GM21390 (cell line): ENCODE measurements around the gene POTEG.
"Not testable (repeated sequence)": the region's sequence is repeated elsewhere in the genome, so short reads cannot be mapped to it uniquely, and the experiment has no call there.

ENCODE experiments used
- ATAC-seq: cut with Tn5 transposase; IDR thresholded peaks from one replicate; pipeline ENCODE4 v1.9.1; 2021; ENCODE audit not compliant: unreplicated experiment

The POTEG gene

DNA sequence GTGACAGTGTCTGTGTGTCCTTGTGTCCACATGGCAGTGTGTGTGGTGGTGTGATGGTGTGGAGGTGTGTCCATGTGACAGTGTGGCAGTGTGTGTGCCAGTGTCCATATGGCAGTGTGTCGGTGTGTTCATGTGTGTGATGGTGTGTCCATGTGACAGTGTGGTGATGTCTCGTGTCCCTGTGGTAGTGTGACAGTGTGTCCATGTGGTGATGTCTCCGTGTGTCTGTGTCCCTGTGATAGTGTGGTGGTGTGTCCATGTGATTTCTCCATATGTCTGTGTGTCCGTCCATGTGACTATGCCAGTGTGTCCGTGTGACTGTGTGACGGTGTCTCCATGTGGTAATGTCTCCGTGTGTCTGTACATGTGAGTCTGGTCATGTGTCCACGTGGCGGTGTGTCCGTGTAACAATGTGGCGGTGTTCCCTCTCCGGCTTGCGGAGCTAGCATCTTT is 59.7 kb downstream of the POTEG start:
- not testable (repeated sequence) for ATAC-seq

DNA sequence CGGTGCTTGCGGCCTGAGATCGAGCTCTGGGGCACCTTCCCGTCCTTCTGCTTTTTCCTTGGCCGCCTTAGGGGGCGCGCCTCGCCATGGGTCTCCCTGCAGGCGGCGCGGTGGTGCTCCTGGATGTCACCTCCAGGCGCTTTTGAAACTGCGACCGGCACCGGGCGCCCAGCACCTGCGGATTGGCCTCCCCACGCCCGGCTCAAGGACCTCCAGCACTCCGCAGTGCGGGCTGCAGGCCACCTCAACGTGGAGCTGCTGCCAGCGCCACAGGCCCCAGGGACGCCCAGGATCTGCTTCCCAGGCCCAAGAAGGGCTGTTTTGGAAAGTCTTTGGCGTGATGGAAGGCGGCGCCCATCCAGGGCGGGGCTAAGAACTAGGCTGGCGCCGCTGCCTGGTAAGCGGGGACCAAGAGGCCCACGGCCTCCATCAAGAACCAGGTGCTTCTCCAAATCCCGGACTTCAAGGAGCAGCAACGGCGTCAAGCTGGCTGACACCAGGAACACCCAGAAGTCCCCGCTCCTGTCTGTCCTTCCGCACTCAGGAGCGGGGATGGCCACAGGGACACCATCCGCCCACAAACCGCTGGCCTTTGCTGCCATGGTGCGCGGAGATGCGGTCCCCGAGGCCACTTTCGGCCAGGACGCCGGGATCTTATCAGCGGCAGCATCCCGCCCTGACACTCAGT is 61.2 kb downstream of the POTEG start:
- not testable (repeated sequence) for ATAC-seq

DNA sequence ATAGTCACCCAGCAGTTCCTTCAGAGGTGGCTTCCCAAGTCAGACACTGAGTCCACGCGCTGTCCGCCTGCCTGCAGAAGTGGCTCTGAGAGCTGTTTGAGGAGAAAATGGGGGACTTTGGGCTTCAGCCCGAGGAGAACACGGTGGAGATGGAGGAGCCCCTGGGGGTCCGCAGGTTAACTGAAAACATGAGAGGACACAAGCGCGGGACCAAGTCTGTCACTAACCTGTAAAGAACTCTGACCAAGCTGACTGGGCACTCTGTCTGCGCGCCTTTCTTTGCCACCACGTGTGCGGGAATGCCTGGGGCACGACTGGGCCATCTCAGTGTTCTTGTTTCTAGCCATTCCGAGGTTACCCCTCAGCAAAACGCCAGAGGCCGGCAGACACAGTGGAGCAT is 62.4 kb downstream of the POTEG start:
- not testable (repeated sequence) for ATAC-seq

DNA sequence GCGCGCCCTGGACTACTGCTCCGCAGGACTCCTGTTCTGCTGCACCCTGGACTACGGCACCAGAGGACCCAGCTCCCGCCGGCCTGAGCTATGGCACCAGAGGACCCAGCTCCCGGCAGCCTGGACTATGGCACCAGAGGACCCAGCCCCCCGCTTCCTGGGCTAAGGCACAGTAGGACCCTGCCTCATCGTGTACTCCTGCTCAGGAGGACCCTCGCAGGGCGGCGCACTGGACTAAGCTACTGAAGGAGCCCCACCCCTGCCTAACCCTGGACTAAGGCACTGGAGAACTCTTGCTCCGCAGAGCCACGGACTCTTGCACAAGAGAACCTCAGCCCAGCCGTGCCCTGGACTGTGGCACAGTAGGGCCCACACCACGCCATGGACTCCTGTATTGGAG is 71.3 kb downstream of the POTEG start:
- not testable (repeated sequence) for ATAC-seq

DNA sequence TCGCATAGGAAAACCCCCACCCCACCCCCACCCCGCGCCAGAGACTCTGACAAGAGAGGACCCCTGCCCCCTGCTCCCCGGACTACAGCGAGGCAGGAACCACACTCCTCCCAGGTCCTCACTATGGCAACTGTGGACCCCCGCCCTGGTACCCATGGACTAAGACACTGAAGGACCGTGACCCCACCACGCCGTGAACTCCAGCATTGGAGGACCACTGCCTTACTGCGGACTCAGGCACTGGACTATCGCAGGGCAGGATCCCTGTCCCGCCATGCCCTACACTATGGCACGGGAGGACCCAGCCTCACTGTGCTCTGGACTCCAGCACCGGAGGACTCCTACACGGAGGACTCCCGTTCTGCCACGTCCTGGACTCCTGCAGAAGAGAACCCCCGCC is 71.8 kb downstream of the POTEG start:
- not testable (repeated sequence) for ATAC-seq

DNA sequence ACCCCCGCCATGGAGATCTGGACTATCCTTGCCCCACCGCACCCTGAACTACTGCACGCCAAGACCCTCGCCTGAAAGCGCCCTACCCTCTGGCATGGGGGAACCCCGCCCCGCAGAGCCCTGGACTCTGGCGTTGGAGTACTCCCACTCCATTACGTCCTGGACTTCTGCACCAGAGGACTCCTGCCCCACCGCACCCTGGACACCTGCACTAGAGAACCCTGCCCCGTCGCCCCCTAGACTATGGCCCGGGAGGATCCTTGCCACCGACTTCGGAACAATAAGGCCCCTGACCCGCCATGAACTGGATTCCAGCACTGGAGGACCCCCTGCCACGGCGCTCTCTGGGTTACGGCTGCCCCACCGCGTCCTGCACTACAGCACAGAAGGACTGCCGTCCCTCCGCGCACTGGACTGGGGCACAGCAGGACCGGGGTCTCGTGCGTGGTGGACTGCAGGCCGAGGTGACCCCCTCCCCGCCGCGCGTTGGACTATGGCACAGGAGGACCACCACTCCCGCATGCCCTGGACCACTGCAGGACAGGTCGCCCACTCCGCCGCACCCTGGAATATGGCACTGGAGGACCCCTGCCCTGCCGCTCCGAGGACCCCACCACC is 72.4 kb downstream of the POTEG start:
- not testable (repeated sequence) for ATAC-seq

DNA sequence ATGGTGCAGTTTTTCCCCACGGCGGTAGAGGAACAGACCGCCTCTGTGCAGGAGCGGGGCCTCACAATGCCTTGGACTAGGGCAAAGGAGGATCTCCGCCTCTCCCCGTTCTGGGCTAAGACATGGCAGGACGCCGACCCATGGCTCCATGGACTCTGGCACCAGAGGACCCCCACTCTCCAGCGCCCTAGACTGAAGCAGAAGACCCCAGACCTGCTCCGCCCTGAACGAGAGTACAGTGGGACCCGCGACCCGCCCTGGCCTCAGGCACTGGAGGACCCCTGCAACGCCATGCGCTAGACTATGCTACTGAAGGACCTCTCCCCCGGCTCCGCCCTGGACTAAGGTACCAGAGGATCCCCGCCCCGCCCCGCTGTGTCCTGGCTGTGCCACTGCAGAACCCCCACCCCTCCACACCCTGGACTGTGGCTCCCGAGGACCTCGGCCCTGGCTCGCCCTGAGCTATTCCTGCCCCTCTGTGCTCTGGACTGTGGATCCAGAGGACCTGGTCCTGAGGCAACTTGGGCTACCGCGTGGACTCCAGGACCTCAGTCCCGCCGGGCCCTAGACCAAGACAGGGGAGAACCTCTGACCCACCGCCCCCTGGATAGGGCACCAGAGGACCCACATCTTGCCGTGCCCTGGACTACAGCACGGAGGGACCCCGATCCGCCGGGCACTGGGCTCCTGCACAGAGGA is 73.1 kb downstream of the POTEG start:
- ATAC-seq = not testable (repeated sequence)
